ENCODE data around the gene TFAP2E.
A peak's percentile ranks its signal among the peaks of the same experiment; 100 is the strongest.

The TFAP2E gene

DNA sequence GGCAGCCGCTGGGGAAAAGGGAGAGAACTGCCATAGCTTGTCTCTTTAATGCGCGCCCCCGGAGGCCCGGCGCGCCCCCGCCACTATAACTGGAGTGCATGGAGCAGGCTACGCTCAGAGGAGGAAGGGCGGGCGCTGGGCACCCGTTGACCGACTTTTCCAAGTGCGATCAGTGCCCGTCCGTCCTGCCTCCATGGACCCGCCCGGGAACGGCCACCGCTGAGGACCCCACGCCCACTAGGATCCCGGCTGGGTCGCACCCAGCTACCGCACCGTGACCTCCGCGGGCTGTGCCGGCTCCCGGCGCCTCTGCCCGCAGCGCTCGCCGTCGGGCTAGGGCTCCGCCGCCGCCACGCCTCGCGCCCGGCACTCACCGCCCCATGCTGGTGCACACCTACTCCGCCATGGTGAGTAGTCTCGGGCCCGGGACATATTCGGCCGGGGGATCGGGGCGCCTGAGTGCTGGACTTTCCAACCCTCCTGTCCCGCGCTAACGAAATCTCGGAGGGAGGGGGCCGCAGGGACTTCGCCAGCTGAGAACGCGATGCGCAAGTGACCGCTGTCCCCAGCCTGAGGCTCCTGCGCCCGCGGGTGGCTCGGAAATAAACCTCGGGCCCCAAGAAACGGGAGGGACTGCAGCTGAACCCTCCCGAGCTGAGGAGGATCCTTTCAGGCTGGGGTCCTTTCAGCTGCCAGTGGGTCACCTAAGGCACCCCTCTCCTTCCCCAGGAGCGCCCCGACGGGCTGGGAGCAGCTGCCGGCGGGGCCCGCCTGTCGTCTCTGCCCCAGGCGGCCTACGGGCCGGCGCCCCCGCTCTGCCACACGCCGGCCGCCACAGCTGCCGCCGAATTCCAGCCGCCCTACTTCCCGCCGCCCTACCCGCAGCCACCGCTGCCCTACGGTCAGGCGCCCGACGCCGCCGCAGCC, at the start of gene TFAP2E:
TSS of gene TFAP2E (plus strand) at position 117 of the 927 bp plus-strand sequence. CDS start at position 381, 264 bp downstream.
- no peak for DNase-seq

DNA sequence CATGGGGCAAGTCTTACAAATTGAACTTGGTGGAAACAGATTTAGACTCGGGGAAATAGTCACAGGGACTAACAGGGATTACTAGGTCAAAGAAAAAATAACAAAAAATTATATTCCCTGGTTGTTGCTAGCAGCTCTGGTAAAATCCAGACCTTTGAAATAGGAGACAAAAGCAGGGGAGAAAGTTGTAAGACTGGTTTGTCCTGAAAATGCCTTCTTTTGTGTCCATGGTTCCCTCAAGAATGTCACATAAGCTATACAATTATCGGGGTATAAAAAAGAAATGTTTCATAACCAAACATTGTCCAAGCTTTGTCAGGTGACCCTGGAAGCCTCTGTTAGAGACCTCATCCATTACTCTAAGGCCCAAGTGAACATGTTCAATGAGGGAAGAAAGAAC, 49.0 kb upstream of the TFAP2E start:
- DNase-seq: no peak

DNA sequence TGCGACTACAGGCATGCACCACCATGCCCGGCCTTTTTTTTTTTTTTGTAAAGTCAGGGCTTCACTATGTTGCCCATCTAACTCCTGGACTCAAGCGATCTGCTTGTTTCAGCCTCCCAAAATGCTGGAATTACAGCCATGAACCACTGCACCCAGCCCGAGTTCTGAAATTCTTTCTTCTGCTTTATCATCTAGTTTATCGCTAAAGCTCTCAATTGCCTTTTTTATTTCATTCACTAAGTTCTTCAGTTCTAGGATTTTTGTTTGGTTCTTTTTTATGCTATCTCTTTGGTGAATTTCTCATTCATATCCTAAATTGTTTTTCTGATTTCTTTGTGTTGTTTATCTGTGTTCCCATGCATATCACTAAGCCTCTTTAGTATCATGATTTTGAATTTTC, 42.9 kb upstream of the TFAP2E start:
- DNase-seq: no peak

DNA sequence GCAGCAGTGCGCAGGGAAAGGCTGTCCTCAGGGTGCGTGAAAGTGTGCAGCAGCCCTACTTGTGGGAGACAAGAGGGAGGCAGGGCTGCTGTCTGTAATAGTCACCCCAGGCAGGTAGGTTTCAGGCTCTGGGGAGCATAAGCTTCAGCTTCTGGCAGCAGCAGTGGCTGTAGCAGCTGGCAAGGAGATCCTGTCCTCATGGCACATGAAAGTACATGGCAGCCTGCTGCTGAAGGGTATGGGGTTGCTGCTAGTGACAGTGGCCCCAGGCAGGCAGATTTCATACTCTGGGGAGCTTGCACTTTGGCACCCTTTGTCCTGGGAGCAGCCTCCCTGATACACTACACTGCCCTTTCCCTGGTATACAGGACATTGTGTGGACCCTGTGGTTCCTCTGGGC, 42.2 kb upstream of the TFAP2E start:
- DNase-seq: no peak

DNA sequence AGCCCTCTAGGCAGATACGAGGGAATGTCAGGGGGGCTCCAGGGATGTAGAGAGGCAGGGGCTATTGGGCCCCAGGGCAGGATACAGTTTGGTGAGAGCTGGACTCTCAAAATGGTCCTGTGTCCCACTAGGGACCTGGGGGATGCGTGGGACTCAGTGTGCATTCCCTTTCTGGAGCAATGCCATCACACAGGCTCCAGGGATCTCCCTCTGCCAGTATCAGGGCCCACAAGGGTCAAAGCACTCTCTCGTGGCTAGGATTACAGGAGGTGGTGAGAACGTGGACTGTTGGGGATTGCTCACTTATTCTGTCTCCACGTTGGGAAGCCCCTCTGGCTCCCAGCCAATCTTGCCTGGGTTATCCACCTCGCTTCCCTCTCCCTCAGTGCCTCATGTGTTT, 41.7 kb upstream of the TFAP2E start:
- no peak for DNase-seq

DNA sequence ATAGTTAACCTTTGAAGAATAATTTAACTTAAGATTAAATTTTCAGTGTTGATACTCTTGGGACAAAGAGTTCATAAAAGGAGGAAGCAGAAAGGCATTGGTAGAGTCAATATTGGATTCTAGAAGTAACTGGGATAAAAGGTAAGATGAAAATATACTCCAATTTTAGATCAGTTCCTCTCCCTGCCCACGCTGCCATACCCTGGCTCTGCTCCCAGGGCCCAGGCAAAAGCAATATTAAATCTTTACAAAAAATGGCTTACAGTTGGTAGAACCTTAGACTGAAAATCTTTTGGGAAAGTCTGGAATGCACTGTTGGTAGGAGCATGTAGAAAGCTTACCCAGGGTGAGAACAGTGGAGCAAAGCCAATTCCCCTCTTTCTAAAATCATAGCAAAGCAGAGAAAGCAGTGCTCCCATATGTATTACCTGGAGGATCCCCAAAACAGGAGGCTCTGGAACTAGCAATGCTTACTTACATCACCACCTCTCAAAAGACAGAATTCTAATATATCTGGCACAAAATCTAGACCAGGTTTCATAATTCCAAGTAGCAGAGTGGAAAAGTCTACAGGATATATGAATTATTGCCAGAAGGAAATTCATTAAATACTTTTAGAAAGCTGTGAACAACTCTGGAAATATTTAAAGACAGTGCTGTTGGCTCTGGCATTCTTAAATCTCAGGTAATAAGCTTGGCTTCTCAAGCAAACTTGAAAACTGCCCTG, 40.5 kb upstream of the TFAP2E start:
- no peak for DNase-seq

DNA sequence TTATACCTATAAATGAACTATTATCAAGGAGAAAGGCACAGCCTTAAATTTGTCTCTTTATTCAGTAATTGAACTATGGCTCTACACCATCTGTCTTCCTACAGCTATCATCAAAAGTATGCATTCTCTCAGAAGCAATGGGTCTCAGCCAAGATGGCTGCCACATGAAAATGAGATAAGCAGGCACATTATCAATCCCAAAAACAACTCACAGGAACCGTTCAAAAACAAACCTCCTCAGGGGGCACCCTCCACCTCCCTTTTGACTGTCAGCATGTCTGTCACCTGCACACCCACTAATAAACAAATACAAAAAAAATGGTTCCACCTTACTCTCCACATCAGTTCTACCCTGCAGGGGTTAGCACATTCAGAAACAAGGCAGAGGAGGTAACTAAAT, 39.5 kb upstream of the TFAP2E start:
- DNase-seq: no peak

DNA sequence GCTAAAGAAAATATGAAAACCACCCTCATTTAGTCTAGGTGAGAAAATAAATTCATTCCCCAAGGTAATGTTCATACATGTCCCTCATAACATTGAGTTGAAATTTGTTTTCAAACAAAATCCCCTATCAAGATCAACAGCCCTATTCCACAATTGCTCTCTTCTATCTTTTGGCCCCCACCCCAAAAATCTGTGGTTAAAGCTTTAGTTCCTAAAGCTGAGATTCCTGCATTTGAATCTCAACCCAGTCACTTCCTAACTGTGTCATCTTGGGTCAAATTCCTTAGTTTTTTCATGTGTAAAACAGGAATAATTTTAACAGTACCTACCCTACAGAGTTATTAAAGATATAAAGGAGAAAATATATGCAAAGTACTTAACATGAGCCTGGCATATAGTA, 37.9 kb upstream of the TFAP2E start:
- DNase-seq: no peak

DNA sequence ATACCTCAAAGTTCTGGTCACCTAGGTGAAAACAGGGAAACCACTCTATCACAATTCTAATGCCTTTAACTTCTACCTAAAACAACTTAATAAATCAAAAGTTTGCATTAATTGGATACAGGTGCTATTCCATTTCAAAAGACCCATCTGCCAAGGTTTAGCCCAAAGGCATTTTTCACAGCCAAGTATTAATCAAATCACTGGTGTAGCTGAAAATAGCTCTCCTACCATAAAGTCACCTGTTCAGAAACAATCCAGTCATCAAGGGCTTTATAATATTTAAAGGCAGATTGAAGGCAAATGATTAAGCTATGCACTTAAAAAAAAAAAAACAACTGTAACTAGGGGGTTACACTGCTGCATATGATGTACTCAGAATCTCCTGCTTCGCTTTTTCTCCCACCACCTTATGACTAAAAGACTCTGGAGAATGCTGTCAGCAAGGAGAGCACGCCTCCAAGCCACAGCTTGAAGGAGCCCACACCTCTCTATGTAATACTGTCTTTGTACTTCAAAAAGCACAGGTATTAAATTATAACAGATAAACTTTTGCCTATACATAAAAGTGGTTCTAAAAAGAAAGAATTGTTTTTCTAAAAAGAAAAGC, 36.5 kb upstream of the TFAP2E start:
- no peak for DNase-seq

DNA sequence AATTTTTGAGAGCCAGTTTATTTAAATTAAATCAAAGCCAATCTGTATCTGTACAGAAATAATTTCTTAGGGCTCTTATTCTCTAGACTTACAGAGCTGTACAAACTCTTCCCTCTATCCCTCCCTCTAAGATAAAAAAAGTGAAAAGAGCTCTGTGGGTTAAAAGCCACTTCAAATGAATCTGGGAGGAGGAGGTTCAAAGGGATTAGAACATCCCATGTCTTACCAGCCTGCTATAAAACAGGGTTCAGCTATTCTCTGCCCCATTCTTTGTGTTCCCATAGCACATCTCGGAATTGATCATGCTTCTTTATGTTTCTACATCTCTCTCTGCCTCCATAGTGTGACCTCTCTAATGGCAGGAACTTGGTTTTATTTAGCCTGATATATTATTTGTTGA, 35.3 kb upstream of the TFAP2E start:
- no peak for DNase-seq

DNA sequence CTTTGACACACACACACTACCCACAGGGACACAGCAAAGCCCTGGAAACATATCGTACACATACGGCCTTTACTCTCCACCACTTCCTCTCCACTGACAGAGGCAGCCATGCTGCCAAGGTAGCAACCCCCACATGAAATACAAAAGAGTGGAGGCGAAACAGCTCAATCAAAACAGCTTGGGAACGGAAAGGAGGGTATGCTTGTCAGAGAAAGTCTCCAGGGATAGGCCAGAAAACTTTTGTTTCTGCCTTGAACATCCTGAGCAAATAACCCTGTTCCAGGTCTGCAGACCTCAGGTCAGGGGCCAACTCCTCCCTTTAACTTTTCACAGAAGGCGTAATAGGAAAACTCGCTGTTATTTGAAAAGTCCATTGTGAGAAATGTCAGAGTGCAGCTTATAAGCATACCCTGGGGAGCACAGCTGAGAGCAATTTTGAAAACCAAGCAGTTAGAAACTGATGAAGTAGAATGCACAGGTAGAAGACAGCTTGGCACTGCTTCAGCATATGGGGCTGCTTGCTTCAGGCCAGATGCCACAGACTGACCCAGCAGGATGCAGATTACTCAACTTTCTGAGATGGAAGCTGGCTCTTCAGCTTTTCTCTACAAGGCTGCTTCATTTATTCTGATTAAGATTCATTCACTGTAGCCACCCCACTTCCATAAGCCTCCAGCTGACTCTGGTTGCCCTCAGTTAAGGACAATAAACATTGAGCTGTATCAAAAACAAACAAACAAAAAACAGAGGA, 33.9 kb upstream of the TFAP2E start:
- DNase-seq: no peak

DNA sequence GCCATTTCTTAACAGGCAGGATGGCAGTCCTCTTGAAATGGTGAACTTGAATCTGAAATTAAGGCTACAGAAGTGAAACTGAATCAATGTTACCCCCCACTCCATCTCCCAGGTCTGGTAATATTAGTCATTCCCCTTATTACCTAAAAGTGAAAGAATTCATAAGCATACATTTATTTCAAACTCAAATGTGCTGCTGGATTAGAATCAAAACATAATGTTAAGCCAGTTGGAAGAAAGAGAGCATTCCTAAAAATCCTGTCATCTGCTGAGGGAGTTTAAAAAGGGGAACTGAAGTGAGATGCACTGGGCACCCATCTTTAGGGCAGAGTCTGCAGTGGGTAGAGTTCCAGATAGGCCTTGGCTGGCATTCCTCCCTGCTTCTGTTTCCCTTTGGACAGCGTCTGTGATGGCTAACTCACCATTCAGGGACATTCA, 33.3 kb upstream of the TFAP2E start:
- no peak for DNase-seq

DNA sequence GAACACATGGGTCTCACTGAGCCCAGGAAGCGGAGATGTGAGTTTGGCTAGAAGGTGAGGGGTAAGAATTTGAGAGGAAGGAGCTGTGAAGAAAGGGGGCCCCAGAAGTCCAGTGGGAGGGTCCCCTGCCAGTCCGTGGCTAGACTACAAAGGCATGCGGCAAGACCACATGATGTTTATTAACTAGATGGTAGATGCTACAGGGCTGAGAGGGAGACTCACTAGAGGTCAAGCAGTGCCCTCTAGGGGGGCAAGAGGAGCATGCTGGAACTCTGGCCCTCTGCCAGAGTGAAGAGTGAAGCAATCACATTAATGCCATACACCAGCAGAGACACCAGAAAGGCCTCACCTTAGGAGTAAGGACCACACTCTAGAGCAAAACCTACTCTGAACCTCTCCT, 28.1 kb upstream of the TFAP2E start:
- peak in 1 of 2 donors; percentile 54 for DNase-seq

DNA sequence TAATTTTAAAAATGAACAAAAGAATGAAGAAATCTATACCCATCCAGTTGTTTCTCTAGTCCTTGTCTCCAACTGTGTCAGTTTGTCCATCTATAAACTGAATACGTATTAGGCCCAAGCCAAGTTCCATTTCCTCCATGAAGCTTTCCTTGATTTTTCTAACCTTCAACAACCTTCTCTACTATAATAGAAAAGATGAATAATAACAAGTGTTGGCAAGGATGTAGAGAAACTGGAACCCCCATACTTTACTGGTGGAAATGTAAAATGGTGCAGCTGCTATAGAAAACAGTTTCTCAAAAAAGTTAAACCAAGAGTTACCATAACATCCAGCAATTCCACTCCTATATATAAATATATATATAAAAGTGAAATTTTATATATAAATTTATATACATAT, 26.5 kb upstream of the TFAP2E start:
- DNase-seq: no peak

DNA sequence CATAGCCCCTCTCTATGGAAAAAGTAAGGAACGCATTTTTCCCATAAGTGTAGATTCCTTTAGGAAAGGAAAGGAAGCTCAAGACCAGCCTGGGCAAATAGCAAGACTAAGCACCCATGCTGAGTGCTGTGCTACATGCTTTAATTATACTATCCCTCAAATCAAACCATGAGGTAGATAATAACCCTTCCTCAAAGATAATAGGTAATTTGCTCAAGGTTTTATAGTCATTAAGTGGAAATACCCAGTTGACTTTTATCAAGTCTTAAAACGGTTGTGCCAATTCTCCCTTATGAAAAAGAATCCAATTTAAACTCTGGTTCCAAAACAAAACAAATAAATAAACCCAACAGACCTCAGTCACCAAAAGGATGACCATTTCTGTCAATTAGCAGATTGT, 19.3 kb upstream of the TFAP2E start:
- DNase-seq: no peak

DNA sequence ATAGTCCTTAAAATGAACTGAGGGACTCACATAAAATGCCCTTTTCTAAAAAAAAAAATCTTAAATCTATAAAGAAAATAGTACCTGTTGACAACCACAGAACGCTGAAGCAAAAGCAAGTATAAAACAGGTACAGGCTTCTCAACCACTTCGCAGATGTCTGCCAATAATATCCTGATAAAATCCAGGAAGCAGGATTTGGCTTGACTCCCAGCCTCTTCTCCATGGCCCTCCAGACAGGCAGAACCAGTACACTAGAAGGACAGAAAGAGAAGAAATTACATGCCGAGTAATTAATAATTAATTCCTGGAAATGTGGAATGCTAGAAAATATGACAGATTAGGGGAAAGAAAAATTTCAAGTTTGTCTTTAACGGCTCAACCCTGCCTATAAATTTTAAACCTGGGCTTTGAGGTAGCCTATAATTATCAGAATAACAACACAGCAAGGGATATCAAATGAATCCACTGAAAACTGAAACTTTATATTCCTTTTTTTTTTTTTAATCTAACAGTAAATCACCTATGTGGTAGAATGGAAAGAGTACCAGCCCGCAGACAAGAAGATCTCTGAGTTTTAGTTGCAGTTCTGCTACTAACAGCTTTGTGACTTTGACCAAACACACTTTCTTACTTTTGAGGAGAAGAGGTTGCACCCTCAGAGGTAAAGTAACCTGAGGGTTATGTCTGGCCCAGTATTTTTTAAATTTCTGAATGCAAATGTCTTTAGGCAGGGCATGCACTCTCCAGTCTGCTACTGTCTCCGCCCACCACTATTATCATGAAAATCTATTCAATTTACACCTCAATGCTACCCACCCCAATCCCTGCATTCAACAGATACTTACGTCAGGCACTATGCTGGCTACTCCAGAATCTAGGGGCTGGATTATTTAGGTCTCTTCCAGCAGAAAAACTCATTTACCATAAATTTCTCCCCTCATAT, 18.6 kb upstream of the TFAP2E start:
- no peak for DNase-seq

DNA sequence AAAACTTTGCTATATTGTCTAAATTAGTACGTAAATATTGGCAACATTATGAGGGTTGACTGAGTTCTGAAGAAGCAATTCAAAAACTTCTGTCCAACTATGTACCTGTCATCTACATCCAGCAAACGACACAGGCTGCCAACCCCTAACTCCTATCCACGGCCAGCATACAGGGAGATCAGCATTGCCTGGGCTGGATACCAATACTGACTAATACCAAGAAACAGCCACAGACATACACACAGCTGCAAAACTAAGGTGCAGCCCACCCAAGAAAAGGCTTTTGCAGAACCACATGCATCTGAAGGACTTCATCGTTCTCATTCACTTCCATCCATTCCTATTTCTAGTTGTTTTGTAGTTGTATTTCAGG, 17.9 kb upstream of the TFAP2E start:
- DNase-seq: no peak

DNA sequence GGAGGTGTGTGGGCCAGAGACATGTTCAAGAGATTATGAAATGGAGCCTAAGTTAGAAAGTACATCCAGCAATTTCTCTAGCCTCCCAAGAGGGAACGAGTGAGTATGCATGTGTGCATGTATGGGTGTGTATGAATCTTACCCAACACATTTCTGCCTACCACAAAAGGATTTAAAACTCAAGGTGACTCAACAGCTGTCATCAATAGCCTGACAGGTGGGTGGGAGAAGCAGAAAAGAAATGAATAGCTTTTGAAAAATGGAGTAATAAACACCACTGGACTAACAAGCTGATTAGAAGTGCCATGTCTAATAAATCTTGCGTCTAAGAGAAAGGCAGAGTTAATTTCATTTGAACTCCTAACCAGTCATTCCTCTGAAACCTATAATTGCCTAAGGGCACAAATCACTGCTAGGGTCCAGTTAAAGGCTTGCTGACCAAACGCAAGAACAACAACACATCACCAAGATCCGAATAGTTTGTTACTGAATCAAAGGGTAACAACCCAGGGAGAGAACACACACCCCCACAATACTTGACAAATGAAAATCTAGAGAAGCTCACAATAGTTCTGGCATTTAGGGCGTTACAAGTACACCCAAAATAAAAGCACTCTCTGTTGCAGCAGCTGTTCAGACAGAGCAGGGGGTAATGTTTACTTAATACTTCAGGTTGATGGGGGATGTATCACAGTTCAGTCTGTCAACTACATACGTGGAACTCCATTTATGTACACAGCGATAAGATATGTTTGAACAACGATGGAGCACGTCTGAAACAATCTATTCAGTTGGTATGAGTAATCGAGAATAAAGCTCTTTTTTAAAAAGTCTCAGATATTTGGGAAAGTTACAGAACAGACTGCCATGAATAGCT, 17.3 kb upstream of the TFAP2E start:
- no peak for DNase-seq

DNA sequence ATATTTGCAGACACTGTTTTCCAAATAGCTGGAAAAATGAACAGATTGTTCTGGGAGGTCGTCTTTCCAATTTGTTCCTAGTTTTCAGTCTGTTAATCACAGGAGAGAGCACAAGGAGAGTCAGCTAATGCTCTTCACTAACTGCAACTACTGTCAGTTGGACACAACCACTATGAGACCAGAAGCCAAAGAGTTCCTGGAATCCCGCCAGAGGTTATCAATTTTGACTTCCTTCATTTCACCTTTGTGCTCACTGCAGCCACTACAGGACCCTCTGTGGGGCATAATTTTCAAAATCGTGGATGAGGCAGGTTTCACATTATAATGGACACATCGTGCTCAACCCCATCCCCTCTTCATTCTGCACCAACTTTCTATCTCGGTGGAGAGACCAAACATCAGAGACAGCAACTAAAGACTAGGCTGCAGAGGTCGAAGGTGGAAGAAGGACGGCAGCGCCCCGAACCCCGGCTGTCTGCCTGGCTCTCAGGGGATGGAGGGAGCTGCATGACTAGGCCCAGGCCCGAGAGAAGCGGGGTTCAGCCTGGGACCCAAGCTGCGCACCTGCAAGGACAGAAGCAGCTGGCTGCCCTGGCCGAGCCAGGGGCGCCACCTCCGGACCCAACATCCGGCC, 16.5 kb upstream of the TFAP2E start:
- no peak for DNase-seq

DNA sequence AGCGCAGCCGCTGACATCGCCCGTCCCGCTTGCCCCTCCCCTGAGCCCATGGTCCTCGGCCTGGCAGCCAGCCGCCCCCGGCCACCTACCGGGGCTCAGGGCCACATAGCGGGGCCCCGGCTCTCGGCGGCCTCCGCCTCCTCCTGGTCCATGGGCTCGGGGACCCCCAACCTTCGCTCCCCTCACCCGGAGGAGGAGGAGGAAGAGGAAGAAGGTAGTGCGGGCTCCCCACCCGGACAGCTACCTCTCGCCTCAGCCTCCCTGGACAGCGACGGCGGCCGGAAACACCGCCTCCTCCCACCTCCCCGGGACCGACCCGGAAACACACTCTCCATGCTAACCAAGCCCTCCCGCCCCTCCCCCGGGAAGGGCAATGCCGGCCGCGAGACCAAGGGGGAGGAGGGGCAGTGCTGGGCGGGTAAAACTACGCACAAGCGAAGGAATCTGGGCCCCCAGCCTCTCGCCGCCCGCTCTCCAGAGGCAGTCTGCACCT, 15.9 kb upstream of the TFAP2E start, which contains the start of gene KIAA0319L:
TSS of gene KIAA0319L (minus strand) at position 286 of the 493 bp plus-strand sequence. CDS start 2,912 bp downstream, outside the sequence.
- no peak for DNase-seq

Measured in stimulated activated CD4-positive, alpha-beta T cell treated with anti-CD3 and anti-CD28 coated beads, Interleukin-2, amount 100 ng/mL, for 24 hours (primary cell).